ENCODE data around the gene ZNF117.

- TF ChIP-seq NCOA1 (IDR thresholded peaks at IDR 0.05; ENCODE audit: low read depth) = no peak
- TF ChIP-seq CGGBP1 (CRISPR knock-in tag; IDR thresholded peaks at IDR 0.05) = no peak
- no peak for TF ChIP-seq CTCF (IDR thresholded peaks at IDR 0.05 in 2 of 3, conservative IDR thresholded peaks at IDR 0.05 in 1 of 3; ENCODE audit: insufficient read depth in 2 of 3, low read depth in 1 of 3, low read length in 3 of 3)
Measured at GRCh38 chr7:64965594-64965993, 25.2 kb downstream of the ZNF117 start.

Data from K562 (cell line).